Jurkat, Clone E6-1 (cell line): ENCODE measurements around the gene MMP20. TPM values are rescaled to one million over a fixed set of nuclear protein-coding genes. Genes with fewer than 3 reads are reported as not detected.
"Not testable (repeated sequence)": the region's sequence is repeated elsewhere in the genome, so short reads cannot be mapped to it uniquely, and the experiment has no call there.

ENCODE experiments used
- DNase-seq: peaks from one replicate; pipeline ENCODE4 v3.0.0-alpha.2; 2011; ENCODE audit warnings: low read depth, low spot score
- H3K4me3 ChIP-seq: 2 replicates; pipeline ENCODE4 v1.5.1; 2011; ENCODE audit warnings: mild to moderate bottlenecking, low read length, control low read depth, moderate library complexity
- polyA plus RNA-seq: library from polyadenylated mRNA; unstranded; fragments of >200 nt; gene quantifications from one replicate; pipeline ENCODE4 v1.2.1, GENCODE V29; 2012; ENCODE audit warnings: missing spikeins; ENCODE audit not compliant: insufficient read length, insufficient read depth

Gene MMP20
- not detected for polyA plus RNA-seq

DNA sequence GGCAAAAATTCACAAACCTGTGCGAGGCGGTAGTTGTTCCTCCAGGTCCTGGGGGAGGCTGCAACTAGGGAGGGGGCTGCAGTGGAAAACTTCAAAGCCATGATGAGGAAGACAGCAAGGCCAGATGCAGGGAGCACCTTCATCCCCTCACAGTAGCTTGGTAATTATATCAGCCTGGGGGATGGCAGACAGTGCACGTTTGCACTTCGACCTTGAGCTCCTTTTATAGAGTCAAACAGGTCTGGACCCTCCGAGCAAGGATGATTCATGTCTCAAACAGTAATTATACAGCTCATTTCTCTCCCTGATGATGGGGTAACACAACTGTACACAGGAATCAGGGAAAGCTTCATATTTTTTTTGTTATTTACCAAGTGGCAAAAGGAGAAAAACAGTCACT lies at the start of gene MMP20:
MMP20 (minus strand) TSS at position 156 of the 400 bp plus-strand sequence; CDS start at position 143, 13 bp downstream.
- no peak within 1 kb of the TSS for H3K4me3 ChIP-seq
- DNase-seq: no peak

DNA sequence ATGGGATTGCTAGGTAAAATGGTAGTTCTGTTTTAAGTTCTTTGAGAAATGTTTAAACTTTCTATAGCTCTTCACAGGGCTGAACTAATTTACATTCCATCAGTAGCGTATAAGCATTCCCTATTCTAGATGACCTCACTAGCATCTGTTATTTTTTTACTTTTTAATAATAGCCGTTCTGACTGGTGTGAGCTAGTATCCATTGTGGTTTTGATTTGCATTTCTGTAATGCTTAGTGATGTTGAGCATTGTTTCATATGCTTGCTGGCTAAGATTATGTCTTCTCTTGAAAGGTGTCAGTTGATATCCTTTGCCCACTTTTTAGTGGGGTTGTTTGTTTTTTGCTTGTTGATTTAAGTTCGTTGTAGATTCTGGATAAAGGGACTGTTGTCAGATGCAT lies 44.5 kb upstream of the MMP20 start:
- DNase-seq: no peak

DNA sequence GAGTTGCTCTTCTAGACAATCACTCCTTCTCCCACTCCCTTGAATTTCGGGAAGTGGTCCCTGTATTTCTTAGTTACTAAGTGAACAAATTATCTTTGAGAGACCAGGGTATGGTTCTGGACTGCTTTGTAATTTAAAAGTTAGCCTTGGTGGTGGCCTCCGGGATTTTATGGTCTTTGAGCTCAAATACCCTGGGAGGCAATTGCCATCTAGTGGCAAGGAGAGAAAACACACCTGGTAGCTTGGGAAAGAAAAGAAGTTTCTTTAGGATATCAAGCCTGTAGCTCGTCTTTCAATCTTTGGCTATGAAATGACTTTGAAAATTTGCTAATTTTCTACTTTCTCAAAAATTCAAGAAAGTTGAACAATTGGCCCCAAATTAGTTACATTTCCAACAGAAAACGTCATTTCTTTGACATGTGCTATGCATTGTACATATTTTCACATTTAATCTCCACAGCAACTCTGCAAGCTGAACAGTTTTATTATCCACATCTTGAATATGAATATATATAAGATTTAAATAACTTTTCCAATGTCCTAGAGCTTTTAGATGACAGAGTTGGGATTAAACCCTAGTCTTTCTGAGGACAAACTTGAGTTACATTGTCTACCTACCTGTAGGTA lies 41.3 kb upstream of the MMP20 start:
- DNase-seq: peak; percentile 22
- H3K4me3 ChIP-seq: no peak overlapping the region

More for the DNA sequence above, 44.5 kb upstream of the MMP20 start:
- no peak overlapping the region for H3K4me3 ChIP-seq

DNA sequence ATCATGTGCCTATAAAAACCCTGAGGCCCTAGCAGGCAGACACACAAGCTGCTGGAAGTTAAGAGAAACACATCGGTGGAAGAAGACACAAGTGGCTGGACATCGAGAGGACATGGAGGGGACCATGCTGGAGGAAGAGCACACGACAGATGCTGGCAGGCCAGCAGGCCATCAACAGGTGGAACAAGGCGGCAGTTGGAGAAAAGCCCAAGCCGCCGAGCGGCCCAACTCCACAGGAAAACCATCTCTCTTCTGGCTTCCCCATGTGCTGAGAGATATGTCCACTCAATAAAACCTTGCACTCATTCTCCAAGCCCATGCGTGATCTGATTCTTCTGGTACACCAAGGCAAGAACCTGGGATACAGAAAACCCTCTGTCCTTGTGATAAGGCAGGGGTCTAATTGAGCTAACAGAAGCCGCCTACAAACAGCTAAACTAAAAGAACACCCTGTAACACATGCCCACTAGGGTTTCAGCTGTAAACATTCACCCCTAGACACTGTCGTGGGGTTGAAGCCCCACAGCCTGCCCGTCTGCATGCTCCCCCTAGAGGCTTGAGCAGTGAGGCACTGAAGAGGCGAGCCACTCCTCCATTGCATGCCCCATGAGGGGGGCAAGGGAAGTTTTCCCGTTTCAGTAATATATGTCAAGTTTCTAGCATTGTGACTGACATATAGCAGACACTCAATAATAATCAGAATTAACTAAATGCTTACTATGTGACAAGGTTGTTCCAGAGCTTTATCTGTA lies 39.0 kb upstream of the MMP20 start:
- peak; percentile 34 for DNase-seq
- no peak overlapping the region for H3K4me3 ChIP-seq

DNA sequence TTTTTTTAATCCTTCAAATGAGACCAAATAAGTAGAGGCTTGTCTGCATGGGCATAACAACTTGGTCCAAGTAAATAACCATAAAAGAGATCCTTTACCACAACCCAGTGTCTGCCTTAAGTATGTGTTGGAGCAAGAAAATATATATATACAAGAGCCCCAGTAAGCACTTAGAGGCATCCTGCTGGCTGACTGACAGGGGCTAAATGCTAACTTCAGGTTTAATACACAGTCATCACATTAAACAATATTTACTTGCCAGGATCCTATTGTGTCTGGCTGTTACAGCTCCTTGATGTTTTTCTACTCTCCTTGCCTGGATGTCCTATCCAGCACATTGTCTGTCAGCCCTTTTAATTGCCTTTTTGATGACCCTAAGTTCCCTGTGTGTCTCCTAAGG lies 37.5 kb upstream of the MMP20 start:
- no peak overlapping the region for H3K4me3 ChIP-seq
- no peak for DNase-seq

DNA sequence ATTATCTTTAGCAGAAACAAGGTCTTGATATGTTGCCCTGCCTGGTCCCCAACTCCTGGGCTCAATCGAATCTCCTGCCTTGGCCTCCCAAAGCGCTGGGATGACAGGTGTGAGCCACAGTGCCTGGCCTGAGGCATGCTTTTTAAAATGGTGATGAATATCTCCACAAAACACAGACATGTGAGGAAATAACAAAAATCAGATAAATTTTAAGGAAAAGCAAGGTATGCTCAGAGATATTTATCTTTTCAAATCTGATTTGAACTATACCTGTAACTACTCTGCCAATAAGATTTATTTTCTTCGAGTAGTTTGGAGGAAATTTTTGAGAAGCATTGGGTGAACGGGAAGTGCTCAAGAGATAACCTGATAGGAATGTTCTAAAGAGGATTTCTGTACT lies 35.9 kb upstream of the MMP20 start:
- no peak for DNase-seq
- H3K4me3 ChIP-seq: no peak overlapping the region

- no peak for DNase-seq
- H3K4me3 ChIP-seq: no peak overlapping the region
Measured at GRCh38 chr11:102656528-102656927, 31.4 kb upstream of the MMP20 start.

GRCh38 chr11:102655547-102655946 lies 30.4 kb upstream of the MMP20 start:
- no peak overlapping the region for H3K4me3 ChIP-seq
- DNase-seq: no peak

GRCh38 chr11:102654761-102655160 lies 29.6 kb upstream of the MMP20 start:
- H3K4me3 ChIP-seq: no peak overlapping the region
- DNase-seq: no peak

DNA sequence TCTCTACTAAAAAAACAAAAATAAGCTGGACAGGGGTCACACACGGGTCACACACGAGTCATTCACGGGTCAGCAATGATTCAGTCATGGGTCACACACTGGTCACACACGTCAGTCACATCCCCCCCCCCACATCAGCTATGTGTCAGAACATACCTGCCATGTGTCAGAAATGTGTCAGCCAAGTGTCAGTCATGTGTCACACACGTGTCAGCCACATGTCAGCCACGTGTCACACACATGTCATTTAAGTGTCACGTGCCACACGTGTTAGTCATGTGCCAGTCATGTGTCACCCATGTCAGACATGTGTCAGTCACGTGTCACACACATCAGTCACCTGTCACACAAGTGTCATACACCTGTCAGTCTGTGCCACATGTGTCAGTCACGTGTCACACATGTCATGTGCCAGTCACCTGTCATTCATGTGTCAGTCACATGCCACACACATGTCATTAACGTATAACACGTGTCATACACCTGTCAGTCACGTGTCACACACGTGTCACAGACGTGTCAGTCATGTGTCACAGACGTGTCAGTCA lies 28.7 kb upstream of the MMP20 start:
- no peak for DNase-seq
- H3K4me3 ChIP-seq: no peak overlapping the region

DNA sequence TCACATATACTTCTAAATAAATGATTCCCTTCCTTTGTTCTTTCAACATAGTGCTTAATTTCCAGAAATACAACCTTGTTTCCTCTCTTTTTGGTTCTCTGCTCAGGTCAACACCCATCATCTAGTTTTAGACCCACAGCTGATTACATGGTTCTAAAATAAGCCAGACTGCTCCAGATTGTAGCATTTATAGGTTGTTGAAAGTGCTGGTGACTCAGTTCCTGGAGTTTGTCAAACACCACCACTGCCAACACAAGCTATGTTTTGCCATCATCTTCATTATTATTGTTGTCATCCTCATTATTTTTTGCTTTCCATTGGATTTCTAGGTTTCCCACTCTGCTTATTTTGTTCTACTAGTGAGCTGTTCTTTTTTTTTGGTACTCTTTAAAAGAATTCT lies 22.3 kb upstream of the MMP20 start:
- no peak for DNase-seq
- no peak overlapping the region for H3K4me3 ChIP-seq

GRCh38 chr11:102643941-102644340 lies 18.8 kb upstream of the MMP20 start:
- DNase-seq: no peak
- H3K4me3 ChIP-seq: no peak overlapping the region

DNA sequence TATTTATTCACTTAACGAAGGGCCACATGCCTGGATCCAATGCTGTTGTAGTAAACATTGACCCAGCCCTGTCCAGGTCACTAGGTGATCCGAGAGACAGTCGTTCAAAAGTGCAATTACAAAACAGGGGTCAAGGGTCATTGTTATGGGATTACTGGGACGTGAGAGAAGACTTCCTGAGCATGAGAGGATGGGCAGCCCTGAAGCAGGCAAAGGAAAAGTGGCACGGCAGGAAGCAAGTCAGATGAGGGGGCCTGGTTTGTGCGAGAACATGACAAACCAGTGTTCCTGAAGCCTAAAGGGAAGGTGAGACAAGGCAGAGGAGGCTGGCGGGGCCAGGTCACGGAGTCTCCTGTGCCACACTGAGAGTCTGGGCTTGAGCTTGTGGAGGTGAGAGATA lies 15.8 kb upstream of the MMP20 start:
- no peak for DNase-seq
- no peak overlapping the region for H3K4me3 ChIP-seq

- DNase-seq: no peak
- no peak overlapping the region for H3K4me3 ChIP-seq
Measured at GRCh38 chr11:102639656-102640055, 14.5 kb upstream of the MMP20 start.

DNA sequence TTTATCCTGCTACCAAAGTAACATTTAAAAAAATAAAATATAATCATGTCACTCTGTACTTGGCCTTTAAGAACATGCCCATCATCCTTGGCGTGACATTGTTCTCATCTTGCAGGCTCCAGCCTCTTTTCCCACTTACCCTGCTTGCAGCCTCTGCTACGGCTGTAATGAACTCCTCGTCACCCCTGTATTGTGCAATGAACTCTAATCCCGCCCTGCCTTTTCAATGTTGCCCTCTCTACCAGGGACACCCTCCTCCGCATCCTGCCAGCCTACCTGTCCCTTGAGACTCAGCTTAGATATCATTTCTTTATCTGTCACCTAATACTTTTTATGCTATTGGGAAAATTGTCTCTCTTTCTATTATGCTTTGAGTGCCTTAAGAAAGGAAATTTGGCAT lies 12.6 kb upstream of the MMP20 start:
- DNase-seq: no peak
- no peak overlapping the region for H3K4me3 ChIP-seq

GRCh38 chr11:102633385-102634026 lies 8.4 kb upstream of the MMP20 start:
- DNase-seq: no peak
- no peak overlapping the region for H3K4me3 ChIP-seq

DNA sequence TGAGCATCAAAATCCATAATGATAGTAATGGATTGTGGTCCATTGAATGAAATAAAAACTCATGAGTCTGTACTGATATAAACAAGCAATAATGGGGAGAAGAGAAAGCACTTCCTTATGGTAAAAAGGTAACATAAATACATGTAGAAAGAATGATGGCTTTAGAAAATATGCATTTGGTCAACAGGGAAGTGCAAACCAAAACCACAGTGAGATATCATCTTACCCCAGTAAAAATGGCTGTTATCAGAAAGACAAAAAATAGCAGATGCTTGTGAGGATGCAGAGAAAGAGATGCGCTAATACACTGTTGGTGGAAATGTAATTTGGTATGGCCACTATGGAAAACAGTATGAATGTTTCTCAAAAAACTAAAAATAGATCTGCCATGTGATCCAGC lies 6.9 kb upstream of the MMP20 start:
- no peak overlapping the region for H3K4me3 ChIP-seq
- DNase-seq: no peak

- no peak for DNase-seq
- H3K4me3 ChIP-seq: no peak overlapping the region
Measured at GRCh38 chr11:102630598-102631448, 5.7 kb upstream of the MMP20 start.

GRCh38 chr11:102629908-102630307 lies 4.8 kb upstream of the MMP20 start:
- not testable (repeated sequence) for DNase-seq, H3K4me3 ChIP-seq
